GM15510 (cell line): ENCODE results near the gene PARD3B.

ENCODE experiments used
- POLR2A ChIP-seq: IDR thresholded peaks from 3 replicates; pipeline ENCODE4 v1.6.1; 2011; ENCODE audit warnings: borderline replicate concordance; ENCODE audit not compliant: insufficient read length; ENCODE audit errors: extremely low read depth

Gene PARD3B

GRCh38 chr2:204842661-204843485 is 297.6 kb downstream of the PARD3B start:
- TF ChIP-seq POLR2A: no peak

- no peak for TF ChIP-seq POLR2A
Observed at GRCh38 chr2:204846471-204846870, 301.2 kb downstream of the PARD3B start.

GRCh38 chr2:204849892-204850291 is 304.6 kb downstream of the PARD3B start:
- no peak for TF ChIP-seq POLR2A

DNA sequence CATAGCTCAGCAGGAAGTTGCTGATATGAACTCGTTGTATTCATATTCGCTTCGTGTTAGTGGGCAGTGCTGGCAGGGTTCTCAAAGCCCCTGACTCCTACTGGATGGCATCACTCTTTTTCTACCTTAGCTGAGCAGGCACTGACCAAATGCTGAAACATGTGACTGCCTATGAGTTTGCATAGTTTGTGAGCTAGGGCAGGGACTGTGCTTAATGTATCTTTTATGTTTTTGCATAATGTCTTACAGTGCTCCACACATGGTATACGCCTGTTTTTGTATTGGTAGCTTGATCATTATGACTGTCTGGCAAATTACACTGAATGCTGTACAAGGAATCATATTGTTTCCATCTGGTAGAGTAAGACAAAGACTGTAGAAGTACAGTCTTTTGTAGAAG is 305.3 kb downstream of the PARD3B start:
- TF ChIP-seq POLR2A: no peak

DNA sequence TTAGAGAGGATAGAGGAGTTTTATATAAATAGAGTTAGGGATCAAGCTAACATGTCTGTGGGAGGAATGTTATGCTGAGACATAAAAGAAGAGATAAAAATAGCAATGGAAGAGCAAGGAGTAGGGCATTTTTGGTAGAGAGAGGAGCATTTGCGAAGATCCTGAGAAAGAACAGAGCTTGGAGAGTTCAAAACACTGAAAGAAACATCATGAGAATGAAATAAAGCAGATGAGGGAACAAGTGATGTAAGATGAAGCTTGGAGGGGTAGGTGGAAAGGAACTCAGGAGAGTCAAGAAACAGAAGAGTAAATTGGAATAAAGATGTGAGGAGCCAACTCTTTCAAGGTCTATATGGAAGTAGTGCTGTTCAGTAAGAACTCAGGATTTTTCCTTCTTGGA is 308.6 kb downstream of the PARD3B start:
- no peak for TF ChIP-seq POLR2A

DNA sequence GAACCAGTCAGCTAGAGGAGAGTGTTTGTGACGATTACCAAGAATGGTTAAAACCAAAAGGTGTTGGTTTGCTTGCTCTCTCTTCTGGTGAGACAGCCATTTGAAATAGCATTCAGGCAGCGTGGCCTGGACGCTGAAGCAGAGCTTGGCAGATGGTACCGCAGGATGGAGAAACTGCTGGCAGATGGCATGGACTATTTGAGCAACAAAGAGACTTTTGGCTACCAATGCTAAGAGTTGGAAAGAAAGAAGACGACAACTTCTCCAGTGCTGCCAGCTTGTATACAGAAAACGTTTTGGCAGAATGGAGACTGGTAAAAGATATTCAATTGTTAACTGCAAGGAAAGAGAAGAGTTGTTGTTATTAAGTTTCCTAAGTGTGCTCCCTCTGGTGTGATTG is 315.0 kb downstream of the PARD3B start:
- TF ChIP-seq POLR2A: no peak

DNA sequence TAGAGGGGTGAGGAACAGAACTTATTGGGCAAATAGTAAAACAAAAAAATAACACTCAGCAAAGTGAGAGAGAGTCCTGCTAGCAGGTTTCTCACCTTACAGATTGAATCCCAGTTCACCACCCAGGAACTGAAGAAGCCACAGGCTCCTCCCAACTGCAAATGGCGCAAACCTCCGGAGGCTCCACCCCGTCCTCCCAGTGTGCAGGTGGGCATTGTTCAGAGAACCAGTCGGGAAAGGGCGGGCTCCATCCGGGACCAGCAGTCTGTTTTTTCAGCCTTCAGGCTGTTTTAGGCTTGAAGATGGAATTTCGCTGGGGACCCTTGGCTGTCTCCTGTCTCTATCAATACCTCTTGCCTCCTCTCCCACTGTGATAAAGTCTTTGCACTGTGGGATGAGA is 317.5 kb downstream of the PARD3B start:
- no peak for TF ChIP-seq POLR2A

GRCh38 chr2:204863336-204863735 is 318.1 kb downstream of the PARD3B start:
- no peak for TF ChIP-seq POLR2A

DNA sequence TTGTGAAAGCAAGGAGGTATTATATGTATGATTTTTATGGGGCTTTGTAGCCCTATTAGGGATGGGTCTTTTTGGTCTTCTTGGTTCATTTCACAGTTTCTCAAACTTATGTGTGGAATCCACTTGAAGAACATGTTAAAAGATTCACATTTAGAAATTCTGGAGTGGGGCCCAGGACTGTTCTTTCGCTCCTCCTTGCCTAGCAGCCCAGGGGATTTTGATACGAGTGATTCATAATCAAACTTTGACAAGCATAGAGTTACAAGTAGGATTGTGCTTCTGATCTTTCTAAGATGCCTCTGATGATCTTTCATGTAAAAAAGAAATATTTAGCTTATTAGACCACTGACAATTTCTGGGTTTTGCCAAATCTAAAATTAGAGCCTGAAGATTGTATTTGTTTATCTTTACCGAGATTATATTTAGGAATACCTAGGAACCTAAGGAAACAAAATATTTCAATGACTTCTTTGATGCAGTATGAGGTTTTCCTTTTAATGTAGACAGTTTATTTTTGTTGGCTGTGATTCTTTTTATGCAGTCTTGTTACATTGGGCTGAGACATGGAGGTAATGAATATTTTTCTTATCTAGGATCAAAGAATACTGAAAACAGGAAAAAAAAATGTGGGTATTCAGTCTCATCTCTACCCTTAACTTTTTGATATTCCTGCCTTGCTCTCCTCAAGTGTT is 324.0 kb downstream of the PARD3B start:
- TF ChIP-seq POLR2A: no peak

GRCh38 chr2:204870053-204870452 is 324.8 kb downstream of the PARD3B start:
- TF ChIP-seq POLR2A: no peak

DNA sequence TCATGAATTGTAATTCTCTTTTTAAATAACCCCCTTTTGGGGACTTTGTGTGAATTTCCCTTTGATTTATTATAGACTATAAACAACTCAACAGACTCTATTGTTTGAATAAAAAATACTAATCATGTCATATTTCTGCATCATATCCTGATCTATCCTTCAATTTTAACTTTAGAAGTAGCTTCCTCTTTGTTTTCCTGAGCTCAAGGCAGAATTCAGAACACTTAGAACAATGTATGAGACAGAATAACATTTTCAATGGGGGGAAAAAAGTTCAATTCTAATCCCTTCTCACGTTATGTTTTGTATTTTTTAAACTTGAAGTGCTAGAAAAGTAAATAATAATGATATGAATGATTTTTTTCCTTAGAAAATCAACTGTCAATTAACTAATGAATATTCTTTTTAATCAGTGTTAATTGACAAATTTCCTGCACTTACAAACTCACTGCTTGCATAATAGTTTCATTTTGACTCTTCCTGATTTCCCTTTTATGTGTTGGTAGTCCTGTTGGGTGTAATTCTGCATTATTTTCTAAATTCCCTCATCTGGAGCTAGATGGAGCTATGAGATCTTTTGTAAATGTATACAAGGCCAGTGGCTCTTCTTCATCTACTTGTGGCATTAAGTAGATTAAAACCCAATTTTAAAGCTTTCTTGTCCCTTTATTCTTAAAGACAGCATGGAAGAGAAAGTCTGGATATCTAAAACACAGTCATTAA is 326.1 kb downstream of the PARD3B start:
- TF ChIP-seq POLR2A: no peak

DNA sequence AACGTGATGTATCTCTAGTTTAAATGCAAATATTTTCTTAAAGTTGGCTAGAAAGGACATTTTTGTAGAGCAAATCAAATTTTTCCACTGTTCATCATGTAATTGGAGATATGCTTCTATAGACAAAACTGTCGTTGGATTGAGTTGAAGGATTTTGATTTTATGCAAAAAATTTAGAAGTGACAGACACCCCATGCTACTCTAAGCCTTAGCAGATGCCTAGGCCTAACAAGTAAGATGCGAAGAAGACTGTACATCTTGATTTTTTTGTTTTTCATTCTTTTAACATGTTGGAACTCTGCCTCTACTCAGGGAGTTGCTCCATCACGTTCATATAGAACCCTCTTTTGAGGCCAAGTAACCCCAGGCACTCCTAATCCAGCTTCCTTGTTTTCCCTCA is 331.0 kb downstream of the PARD3B start:
- no peak for TF ChIP-seq POLR2A

DNA sequence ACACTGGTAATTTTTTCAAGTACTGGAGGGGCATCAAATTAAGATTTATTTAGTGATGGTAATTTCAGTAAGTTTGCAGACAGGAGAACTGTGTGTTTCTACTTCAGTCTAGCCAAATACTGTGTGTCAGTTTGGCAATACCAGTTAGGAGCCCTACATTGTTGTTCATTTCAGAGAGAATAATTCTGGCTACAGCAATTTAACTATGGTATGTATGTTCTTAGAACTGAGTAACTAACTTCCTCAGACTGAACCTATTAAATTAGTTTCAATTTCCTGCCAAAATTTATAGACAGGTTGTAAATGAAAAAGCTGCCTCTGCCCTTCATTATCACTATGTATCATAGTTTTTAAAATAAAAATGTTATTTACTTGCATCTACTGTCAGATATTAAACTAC is 332.4 kb downstream of the PARD3B start:
- TF ChIP-seq POLR2A: no peak

- TF ChIP-seq POLR2A: no peak
Observed at GRCh38 chr2:204880928-204881327, 335.7 kb downstream of the PARD3B start.

- no peak for TF ChIP-seq POLR2A
Observed at GRCh38 chr2:204881655-204882054, 336.4 kb downstream of the PARD3B start.

GRCh38 chr2:204885747-204886146 is 340.5 kb downstream of the PARD3B start:
- no peak for TF ChIP-seq POLR2A

- no peak for TF ChIP-seq POLR2A
Observed at GRCh38 chr2:204886713-204887112, 341.4 kb downstream of the PARD3B start.

DNA sequence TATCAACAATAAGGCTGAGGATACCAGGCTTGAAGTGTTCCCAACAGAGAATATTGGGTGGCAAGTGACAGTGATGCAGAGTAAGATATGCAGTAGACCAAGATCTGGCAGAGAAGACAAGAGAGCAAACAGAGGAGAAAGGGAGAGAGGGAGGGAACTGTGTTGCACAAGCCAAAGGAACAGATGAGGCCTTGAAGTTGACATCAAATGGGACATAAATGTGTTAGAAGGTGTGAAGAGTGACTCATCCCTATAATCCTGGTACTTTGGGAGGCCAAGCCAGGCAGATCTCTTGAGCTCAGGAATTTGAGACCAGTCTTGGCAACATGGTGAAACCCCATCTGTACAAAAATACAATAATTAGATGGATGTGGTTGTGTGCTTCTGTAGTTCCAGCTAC is 342.9 kb downstream of the PARD3B start:
- no peak for TF ChIP-seq POLR2A
